ENCODE results near the gene CRYBB2. TPM values are rescaled to one million over a fixed set of nuclear protein-coding genes. Genes with fewer than 3 reads are reported as not detected.
"Not testable (repeated sequence)": the region's sequence is repeated elsewhere in the genome, so short reads cannot be mapped to it uniquely, and the experiment has no call there.

CRYBB2 gene
- 0.82 TPM for total RNA-seq

- no peak for DNase-seq
Observed at GRCh38 chr22:25219211-25219689, at the start of gene CRYBB2. CRYBB2 (plus strand) TSS chr22:25219639; CDS start chr22:25221430, 1,791 bp downstream.

GRCh38 chr22:25170426-25170980, 48.9 kb upstream of the CRYBB2 start:
- DNase-seq: no peak

- no peak for DNase-seq
Observed at GRCh38 chr22:25172153-25172552, 47.3 kb upstream of the CRYBB2 start.

GRCh38 chr22:25174156-25174887, 45.1 kb upstream of the CRYBB2 start:
- DNase-seq: no peak

- DNase-seq: no peak
Observed at GRCh38 chr22:25174888-25175411, 44.5 kb upstream of the CRYBB2 start.

GRCh38 chr22:25176175-25176574, 43.3 kb upstream of the CRYBB2 start:
- no peak for DNase-seq

GRCh38 chr22:25176799-25177198, 42.6 kb upstream of the CRYBB2 start:
- DNase-seq: no peak

GRCh38 chr22:25177226-25177625, 42.2 kb upstream of the CRYBB2 start:
- no peak for DNase-seq

- no peak for DNase-seq
Observed at GRCh38 chr22:25177895-25178294, 41.5 kb upstream of the CRYBB2 start.

- DNase-seq: not testable (repeated sequence)
Observed at GRCh38 chr22:25178348-25178747, 41.1 kb upstream of the CRYBB2 start.

- DNase-seq: peak; percentile 44
Observed at GRCh38 chr22:25178869-25179631, 40.4 kb upstream of the CRYBB2 start.

GRCh38 chr22:25182131-25183110, 37.0 kb upstream of the CRYBB2 start:
- DNase-seq: no peak

GRCh38 chr22:25183949-25184619, 35.4 kb upstream of the CRYBB2 start:
- DNase-seq: no peak

GRCh38 chr22:25186140-25186539, 33.3 kb upstream of the CRYBB2 start:
- DNase-seq: no peak

- no peak for DNase-seq
Observed at GRCh38 chr22:25187469-25187868, 32.0 kb upstream of the CRYBB2 start.

- DNase-seq: no peak
Observed at GRCh38 chr22:25192406-25192805, 27.0 kb upstream of the CRYBB2 start.

- no peak for DNase-seq
Observed at GRCh38 chr22:25193130-25193529, 26.3 kb upstream of the CRYBB2 start.

- peak; percentile 35 for DNase-seq
Observed at GRCh38 chr22:25193548-25193947, 25.9 kb upstream of the CRYBB2 start.

- no peak for DNase-seq
Observed at GRCh38 chr22:25196326-25196725, 23.1 kb upstream of the CRYBB2 start.

- DNase-seq: no peak
Observed at GRCh38 chr22:25197340-25197739, 22.1 kb upstream of the CRYBB2 start.
